Liver (tissue), 9 donors: ENCODE data around the gene AKAIN1. TPM values are rescaled to one million over a fixed set of nuclear protein-coding genes. Genes with fewer than 3 reads are reported as not detected.
A peak's percentile ranks its signal among the peaks of the same experiment; 100 is the strongest.

Source experiments
- DNase-seq: peaks from one replicate; pipeline ENCODE4 v3.0.0-alpha.2; 2017; ENCODE audit warnings: low spot score
- H3K27ac ChIP-seq, 2 donors: one replicate each; pipeline ENCODE4 v1.7.0; 2013; ENCODE audit warnings: inconsistent platforms in 2 of 2, low read length in 2 of 2, control low read depth in 1 of 2, low read depth in 1 of 2, mild to moderate bottlenecking in 1 of 2
- H3K27me3 ChIP-seq, 4 donors: one replicate each; pipeline versions ENCODE4 v1.6.1 to v1.7.0; 2013; ENCODE audit warnings: low read length in 3 of 4, inconsistent platforms in 1 of 4, mild to moderate bottlenecking in 1 of 4, moderate library complexity in 1 of 4; ENCODE audit not compliant: control insufficient read depth in 4 of 4, insufficient read depth in 4 of 4
- H3K36me3 ChIP-seq, 4 donors: one replicate each; pipeline versions ENCODE4 v1.6.1 to v1.7.0; 2013; ENCODE audit warnings: low read length in 3 of 4, mild to moderate bottlenecking in 3 of 4, low read depth in 1 of 4, moderate library complexity in 1 of 4; ENCODE audit not compliant: control insufficient read depth in 4 of 4, insufficient read depth in 3 of 4
- H3K4me1 ChIP-seq, 4 donors: one replicate each; pipeline versions ENCODE4 v1.6.1 to v1.7.0; 2013; ENCODE audit warnings: low read length in 3 of 4, mild to moderate bottlenecking in 3 of 4, moderate library complexity in 1 of 4; ENCODE audit not compliant: control insufficient read depth in 4 of 4, insufficient read depth in 4 of 4
- H3K4me3 ChIP-seq, 3 donors: one replicate each; pipeline versions ENCODE4 v1.6.1 to v1.7.0; 2013; ENCODE audit warnings: low read length in 3 of 3, control low read depth in 1 of 3, low read depth in 1 of 3, mild to moderate bottlenecking in 1 of 3
- H3K9ac ChIP-seq, 2 donors: one replicate each; pipeline ENCODE4 v1.7.0; 2013; ENCODE audit warnings: low read length in 2 of 2, mild to moderate bottlenecking in 2 of 2, moderate library complexity in 2 of 2, control low read depth in 1 of 2, low read depth in 1 of 2
- H3K9me3 ChIP-seq, 4 donors: one replicate each; pipeline versions ENCODE4 v1.6.1 to v1.7.0; 2013; ENCODE audit warnings: low read length in 3 of 4; ENCODE audit not compliant: control insufficient read depth in 4 of 4
- ATF3 ChIP-seq: IDR thresholded peaks from 2 replicates; pipeline ENCODE4 v1.6.1; 2016; ENCODE audit warnings: antibody characterized with exemption
- CTCF ChIP-seq: fragments of 150-350 bp; IDR thresholded peaks from 2 replicates; pipeline ENCODE4 v1.5.1; 2017; ENCODE audit warnings: improper control_type of control experiment, low read depth, low read length; ENCODE audit not compliant: missing input control
- EGR1 ChIP-seq, 2 donors: IDR thresholded peaks; 2 replicates each; pipeline ENCODE4 v1.6.1; 2016 to 2018; ENCODE audit warnings: antibody characterized with exemption in 2 of 2, low read depth in 2 of 2
- FOXA1 ChIP-seq: IDR thresholded peaks from 2 replicates; pipeline ENCODE4 v1.6.1; 2016; ENCODE audit warnings: antibody characterized with exemption
- FOXA2 ChIP-seq: IDR thresholded peaks from 2 replicates; pipeline ENCODE4 v1.6.1; 2016; ENCODE audit warnings: antibody characterized with exemption
- GABPA ChIP-seq, 2 donors: IDR thresholded peaks in 1 of 2; conservative IDR thresholded peaks in 1 of 2; 2 replicates each; pipeline ENCODE4 v1.6.1; 2016; ENCODE audit warnings: antibody characterized with exemption in 2 of 2, mild to moderate bottlenecking in 1 of 2, moderate library complexity in 1 of 2
- HNF4A ChIP-seq, 2 donors: conservative IDR thresholded peaks; 2 replicates each; pipeline ENCODE4 v1.6.1; 2016; ENCODE audit warnings: antibody characterized with exemption in 2 of 2, mild to moderate bottlenecking in 2 of 2
- HNF4G ChIP-seq: IDR thresholded peaks from 2 replicates; pipeline ENCODE4 v1.6.1; 2016; ENCODE audit warnings: antibody characterized with exemption
- JUND ChIP-seq, 2 donors: IDR thresholded peaks; 2 replicates each; pipeline ENCODE4 v1.6.1; 2016; ENCODE audit warnings: antibody characterized with exemption in 2 of 2
- NR2F2 ChIP-seq: IDR thresholded peaks from 2 replicates; pipeline ENCODE4 v1.6.1; 2016; ENCODE audit warnings: antibody characterized with exemption
- RAD21 ChIP-seq, 2 donors: IDR thresholded peaks; 2 replicates each; pipeline ENCODE4 v1.6.1; 2016; ENCODE audit warnings: antibody characterized with exemption in 2 of 2, mild to moderate bottlenecking in 2 of 2
- REST ChIP-seq: IDR thresholded peaks from 2 replicates; pipeline ENCODE4 v1.6.1; 2016; ENCODE audit warnings: antibody characterized with exemption, mild to moderate bottlenecking
- RXRA ChIP-seq, 2 donors: IDR thresholded peaks; 2 replicates each; pipeline ENCODE4 v1.6.1; 2017 to 2018; ENCODE audit warnings: antibody characterized with exemption in 2 of 2, mild to moderate bottlenecking in 1 of 2
- SP1 ChIP-seq: IDR thresholded peaks from 2 replicates; pipeline ENCODE4 v1.6.1; 2018; ENCODE audit warnings: antibody characterized with exemption, mild to moderate bottlenecking
- TAF1 ChIP-seq: conservative IDR thresholded peaks from 2 replicates; pipeline ENCODE4 v1.6.1; 2016; ENCODE audit warnings: antibody characterized with exemption, mild to moderate bottlenecking
- YY1 ChIP-seq: IDR thresholded peaks from 2 replicates; pipeline ENCODE4 v1.6.1; 2016; ENCODE audit warnings: antibody characterized with exemption, mild to moderate bottlenecking
- ZBTB33 ChIP-seq: IDR thresholded peaks from 2 replicates; pipeline ENCODE4 v1.6.1; 2016; ENCODE audit warnings: antibody characterized with exemption
- WGBS: extraction: QIAGEN DNeasy Blood & Tissue Kit; methylation state at CpG from one replicate; pipeline ENCODE4 v1.1.7; 2013; 5-methylcytosine and 5-hydroxymethylcytosine counted together
- polyA plus RNA-seq, 2 donors: library from polyadenylated mRNA; stranded (reverse) in 1 of 2; unstranded in 1 of 2; fragments of 200-250 nt in 1 of 2; fragments of >200 nt in 1 of 2; fragmentation: Nextera tagmentation in 1 of 2; extraction: Ambion mirVana in 1 of 2; gene quantifications; one replicate each; pipeline versions ENCODE4 v1.2.1 to v1.2.3, GENCODE V29; 2013 to 2015
- total RNA-seq, 2 donors: library from RNA; depleted of rRNA; stranded (reverse); fragments of >200 nt; gene quantifications; one replicate each; pipeline ENCODE4 v1.2.3, GENCODE V29; 2014
- TF ChIP-seq, protein P1 (sequence below): IDR thresholded peaks from 2 replicates; pipeline ENCODE4 v1.6.1; 2016; ENCODE audit warnings: antibody characterized with exemption
- donor health status: healthy.
- donor health status: healthy.
- donor health status: healthy.
- donor health status: healthy.
- donor health status: healthy.

The AKAIN1 gene
- total and polyA plus RNA-seq, 4 donors = 0.31 to 0.75 TPM; not detected in 2

DNA sequence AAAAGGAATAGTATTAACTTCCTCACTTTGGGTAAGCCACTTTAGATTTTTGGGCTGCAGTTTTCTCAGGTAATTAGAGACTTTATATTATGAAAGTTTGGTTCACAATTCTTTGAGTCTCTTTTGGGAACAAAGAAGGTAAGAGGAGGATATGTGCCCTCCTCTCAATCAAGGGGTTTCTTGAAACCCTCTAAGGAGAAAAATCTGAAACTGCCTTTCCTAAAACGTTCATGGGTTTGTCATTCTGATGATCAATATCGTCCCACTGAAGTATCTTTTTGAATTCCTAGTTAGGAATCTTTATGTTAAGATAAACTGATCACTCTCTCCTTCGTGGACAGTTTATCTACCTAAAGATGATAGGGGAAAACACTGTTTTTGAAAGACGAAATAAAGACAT, 42.4 kb upstream of the AKAIN1 start:
- no peak for DNase-seq
- peaks cover 2 to 36% (median 12%) of the 10 kb centered on the region in 4 donors for H3K4me1 ChIP-seq
- peak overlapping the region; percentile 21 to 81 (median 74) for H3K4me3 ChIP-seq
- 59% methylated on average over 4 of the region's 4 CpGs for WGBS
- peaks cover 0 to 5% (median 0%) of the 10 kb centered on the region in 4 donors for H3K9me3 ChIP-seq
- no peak overlapping the region for H3K27ac ChIP-seq
- no peaks in the 10 kb centered on the region for H3K27me3 ChIP-seq
- TF ChIP-seq SP1 (no peak), REST (no peak), ATF3 (no peak), ZBTB33 (no peak), HNF4G (no peak), HNF4A (conservative IDR thresholded peaks at IDR 0.05) (no peak), FOXA1 (no peak), EGR1 (IDR thresholded peaks at IDR 0.05; ENCODE audit: low read depth in 2 of 2) (no peak), CTCF (no peak), RAD21 (IDR thresholded peaks at IDR 0.05) (no peak), NR2F2 (no peak), JUND (IDR thresholded peaks at IDR 0.05) (no peak), GABPA (IDR thresholded peaks at IDR 0.05 in 1 of 2, conservative IDR thresholded peaks at IDR 0.05 in 1 of 2) (no peak), RXRA (IDR thresholded peaks at IDR 0.05) (no peak), FOXA2 (no peak), YY1 (no peak), TAF1 (no peak)
- TF ChIP-seq, protein P1, sequence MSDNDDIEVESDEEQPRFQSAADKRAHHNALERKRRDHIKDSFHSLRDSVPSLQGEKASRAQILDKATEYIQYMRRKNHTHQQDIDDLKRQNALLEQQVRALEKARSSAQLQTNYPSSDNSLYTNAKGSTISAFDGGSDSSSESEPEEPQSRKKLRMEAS = no peak
- H3K36me3 ChIP-seq = peaks cover 3 to 15% (median 9%) of the 10 kb centered on the region in 4 donors
- H3K9ac ChIP-seq = peak overlapping the region in 1 of 2 donors; percentile 32
